ENCODE data around the gene THSD4. TPM values are rescaled to one million over a fixed set of nuclear protein-coding genes. Genes with fewer than 3 reads are reported as not detected.
A peak's percentile ranks its signal among the peaks of the same experiment; 100 is the strongest.
"Not testable (repeated sequence)": the region's sequence is repeated elsewhere in the genome, so short reads cannot be mapped to it uniquely, and the experiment has no call there.

THSD4 gene
- total RNA-seq, 1 donor from 2014 or later: 151 TPM

DNA sequence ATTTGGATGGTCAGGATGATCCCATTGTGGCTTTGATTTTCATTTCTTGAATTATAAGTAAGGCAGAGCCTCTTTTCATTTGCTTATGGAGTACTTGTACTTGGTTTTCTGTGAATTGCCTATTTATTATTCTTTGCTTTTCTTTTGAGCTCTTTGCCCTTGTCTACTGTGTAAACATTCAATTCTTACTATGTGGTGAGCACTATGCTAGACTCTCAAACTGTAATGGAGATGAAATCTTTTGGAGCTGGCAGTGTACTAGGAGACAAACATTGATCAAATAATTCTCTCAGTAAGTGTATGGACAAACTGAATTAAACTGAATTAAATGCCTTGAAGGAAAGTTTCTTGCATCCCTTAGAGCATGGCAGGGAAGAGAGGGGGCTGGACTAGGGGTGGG is 608.1 kb downstream of the THSD4 start:
- H3K27ac ChIP-seq: no peak overlapping the region
- DNase-seq (ENCODE audit: low spot score in 2 of 2): no peak
- no peak overlapping the region for H3K4me3 ChIP-seq
- TF ChIP-seq, protein P1, sequence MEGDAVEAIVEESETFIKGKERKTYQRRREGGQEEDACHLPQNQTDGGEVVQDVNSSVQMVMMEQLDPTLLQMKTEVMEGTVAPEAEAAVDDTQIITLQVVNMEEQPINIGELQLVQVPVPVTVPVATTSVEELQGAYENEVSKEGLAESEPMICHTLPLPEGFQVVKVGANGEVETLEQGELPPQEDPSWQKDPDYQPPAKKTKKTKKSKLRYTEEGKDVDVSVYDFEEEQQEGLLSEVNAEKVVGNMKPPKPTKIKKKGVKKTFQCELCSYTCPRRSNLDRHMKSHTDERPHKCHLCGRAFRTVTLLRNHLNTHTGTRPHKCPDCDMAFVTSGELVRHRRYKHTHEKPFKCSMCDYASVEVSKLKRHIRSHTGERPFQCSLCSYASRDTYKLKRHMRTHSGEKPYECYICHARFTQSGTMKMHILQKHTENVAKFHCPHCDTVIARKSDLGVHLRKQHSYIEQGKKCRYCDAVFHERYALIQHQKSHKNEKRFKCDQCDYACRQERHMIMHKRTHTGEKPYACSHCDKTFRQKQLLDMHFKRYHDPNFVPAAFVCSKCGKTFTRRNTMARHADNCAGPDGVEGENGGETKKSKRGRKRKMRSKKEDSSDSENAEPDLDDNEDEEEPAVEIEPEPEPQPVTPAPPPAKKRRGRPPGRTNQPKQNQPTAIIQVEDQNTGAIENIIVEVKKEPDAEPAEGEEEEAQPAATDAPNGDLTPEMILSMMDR (IDR thresholded peaks at IDR 0.05): no peak
- intact Hi-C loops (cut with DNase I): no loop called here
- no peaks in the 10 kb centered on the region for H3K27me3 ChIP-seq
- H3K9me3 ChIP-seq: no peaks in the 10 kb centered on the region
- peaks cover 0 to 8% of the 10 kb centered on the region in 2 donors for H3K4me1 ChIP-seq
- H3K36me3 ChIP-seq: no peaks in the 10 kb centered on the region

DNA sequence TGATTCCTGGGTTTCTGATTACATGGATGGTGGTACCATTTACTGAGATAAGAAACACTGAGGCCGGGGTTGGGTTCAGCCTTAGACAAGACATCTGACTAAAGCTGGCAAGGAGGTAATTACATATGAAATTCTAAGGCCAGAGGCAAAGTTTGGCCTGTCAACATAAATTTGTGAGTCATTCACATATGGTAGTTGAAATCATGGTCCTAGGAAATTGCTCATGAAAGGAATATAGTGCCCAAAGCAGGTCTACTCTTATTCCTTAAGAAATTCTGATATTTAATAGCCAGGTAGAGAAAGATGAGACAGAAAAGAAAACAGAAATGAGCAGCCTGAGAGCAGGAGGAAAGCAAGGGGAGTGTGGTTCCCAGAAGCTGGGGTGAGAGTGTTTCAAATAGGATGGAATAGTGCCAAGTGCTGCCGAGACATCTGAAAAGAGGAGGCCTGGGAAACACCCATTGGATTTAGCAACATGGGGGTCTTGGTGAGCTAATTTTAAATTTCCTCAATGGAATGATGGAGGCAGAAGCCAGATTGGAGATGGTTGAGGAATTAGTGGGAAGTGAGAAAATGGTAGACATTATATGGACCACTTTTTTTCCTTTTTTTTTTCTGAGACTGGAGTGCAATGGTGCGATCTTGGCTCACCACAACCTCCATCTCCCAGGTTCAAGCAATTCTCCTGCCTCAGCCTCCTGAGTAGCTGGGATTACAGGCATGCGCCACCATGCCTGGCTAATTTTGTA is 610.1 kb downstream of the THSD4 start:
- peaks cover 0 to 15% of the 10 kb centered on the region in 2 donors for H3K4me1 ChIP-seq
- H3K36me3 ChIP-seq; H3K9me3 ChIP-seq; H3K4me3 ChIP-seq; H3K27ac ChIP-seq; DNase-seq (ENCODE audit: low spot score in 2 of 2); H3K27me3 ChIP-seq; intact Hi-C loops (cut with DNase I): not testable (repeated sequence)

DNA sequence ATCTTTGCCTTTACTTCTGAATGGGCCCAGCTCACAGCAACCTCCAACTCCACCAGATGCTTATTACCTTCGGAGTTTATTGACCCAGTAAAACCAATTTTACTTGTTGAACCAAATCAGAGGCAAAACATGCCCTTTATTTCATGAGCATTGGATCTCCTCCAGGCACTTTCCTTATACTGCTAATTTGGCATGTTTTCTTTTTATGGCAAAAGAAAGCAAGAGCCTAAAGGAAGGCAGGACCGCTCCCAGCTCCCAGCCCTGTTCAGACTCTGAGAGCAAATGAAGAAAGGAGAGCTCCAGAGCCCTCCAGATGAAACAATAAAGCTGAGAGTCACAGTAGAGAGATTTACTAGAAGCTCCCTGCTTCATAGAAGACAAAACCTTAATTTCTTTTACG is 613.6 kb downstream of the THSD4 start:
- H3K4me1 ChIP-seq: peaks cover 0 to 16% of the 10 kb centered on the region in 2 donors
- DNase-seq (ENCODE audit: low spot score in 2 of 2): no peak
- intact Hi-C loops (cut with DNase I): no loop called here
- no peaks in the 10 kb centered on the region for H3K27me3 ChIP-seq
- TF ChIP-seq, protein P1 (IDR thresholded peaks at IDR 0.05): no peak
- H3K27ac ChIP-seq: peak overlapping the region; percentile 21 to 45
- no peaks in the 10 kb centered on the region for H3K9me3 ChIP-seq
- no peak overlapping the region for H3K4me3 ChIP-seq
- H3K36me3 ChIP-seq: peaks cover 0 to 6% of the 10 kb centered on the region in 2 donors

DNA sequence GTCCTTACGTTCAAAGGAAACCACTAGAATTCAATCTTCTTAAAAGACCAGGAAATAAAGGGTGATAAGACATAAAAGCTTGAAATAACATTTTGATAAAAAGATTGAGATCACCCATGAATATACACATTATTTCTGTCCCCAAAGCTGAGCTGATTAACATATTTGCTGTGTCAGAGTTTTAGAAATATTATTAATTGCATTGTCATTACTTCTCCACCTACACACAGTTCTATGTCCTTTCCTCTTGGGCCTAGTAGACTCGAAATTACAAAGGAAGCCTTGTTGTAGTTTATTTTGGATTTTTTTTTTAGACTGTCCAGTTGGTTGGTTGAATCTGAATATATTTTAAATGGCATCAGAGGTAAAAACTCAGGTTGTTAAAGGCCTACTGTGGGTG is 614.0 kb downstream of the THSD4 start:
- Histone ChIP-seq H3K4me1 (peaks cover 0 to 16% of the 10 kb centered on the region in 2 donors), H3K9me3 (no peaks in the 10 kb centered on the region), H3K27me3 (no peaks in the 10 kb centered on the region), H3K36me3 (peaks cover 0 to 6% of the 10 kb centered on the region in 2 donors), H3K4me3 (no peak overlapping the region), H3K27ac (peak overlapping the region; percentile 21 to 45)
- no peak for DNase-seq (ENCODE audit: low spot score in 2 of 2)
- intact Hi-C loops (cut with DNase I): no loop called here
- TF ChIP-seq, protein P1 (IDR thresholded peaks at IDR 0.05): no peak

DNA sequence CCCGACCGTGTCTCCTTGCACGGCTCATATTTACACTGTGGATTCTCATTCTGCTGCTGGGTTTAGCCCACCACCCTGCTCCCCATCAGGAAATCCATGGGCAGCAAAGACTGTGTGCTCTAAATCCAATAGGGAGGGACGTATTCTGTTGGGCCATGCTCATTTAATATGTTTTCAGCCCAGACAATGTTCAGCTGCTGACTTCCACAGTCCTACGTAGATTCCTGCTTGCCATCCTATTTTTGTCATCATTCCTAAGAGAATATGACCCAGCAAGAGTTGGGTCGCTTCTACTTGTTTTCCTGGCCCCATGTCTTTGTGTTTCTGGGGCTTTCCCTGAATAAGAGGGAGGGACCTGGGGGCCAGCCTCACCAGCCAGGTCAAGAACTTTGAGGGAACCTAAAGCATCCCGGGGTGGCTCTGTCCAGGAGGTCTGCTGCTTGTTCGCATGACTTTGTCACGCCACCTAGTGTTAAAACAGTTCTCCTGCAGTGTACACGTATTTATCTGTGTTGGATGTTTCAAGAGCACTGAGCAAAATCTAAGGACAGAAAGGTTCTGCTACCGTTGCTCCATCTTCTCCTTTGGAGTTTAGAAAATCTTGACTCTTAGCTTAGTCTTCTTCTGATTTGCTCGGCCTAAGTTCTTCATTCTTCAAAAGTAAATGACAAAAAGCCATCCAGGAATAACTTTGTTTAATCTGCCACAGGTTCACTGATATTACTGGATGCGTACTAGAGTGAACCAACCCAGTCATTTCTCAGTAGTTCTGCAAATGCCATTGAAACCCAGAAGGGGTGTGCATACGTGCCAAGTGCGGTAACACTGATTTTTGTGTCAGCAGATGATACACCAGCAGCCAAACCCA is 615.2 kb downstream of the THSD4 start:
- intact Hi-C loops (cut with DNase I): loop anchor here (1.0 to 10.0 kb wide), 5 partner anchors 78 to 623 kb away; no protein-coding TSS in a partner anchor
- peaks cover 0 to 16% of the 10 kb centered on the region in 2 donors for H3K4me1 ChIP-seq
- H3K36me3 ChIP-seq: peaks cover 0 to 6% of the 10 kb centered on the region in 2 donors
- H3K4me3 ChIP-seq: no peak overlapping the region
- H3K27ac ChIP-seq: peak overlapping the region; percentile 31 to 46
- no peaks in the 10 kb centered on the region for H3K27me3 ChIP-seq
- DNase-seq (ENCODE audit: low spot score in 2 of 2): peak in 1 of 2 donors; percentile 69
- H3K9me3 ChIP-seq: no peaks in the 10 kb centered on the region
- TF ChIP-seq, protein P1 (IDR thresholded peaks at IDR 0.05): peak; percentile 74 to 82 (median 80)

DNA sequence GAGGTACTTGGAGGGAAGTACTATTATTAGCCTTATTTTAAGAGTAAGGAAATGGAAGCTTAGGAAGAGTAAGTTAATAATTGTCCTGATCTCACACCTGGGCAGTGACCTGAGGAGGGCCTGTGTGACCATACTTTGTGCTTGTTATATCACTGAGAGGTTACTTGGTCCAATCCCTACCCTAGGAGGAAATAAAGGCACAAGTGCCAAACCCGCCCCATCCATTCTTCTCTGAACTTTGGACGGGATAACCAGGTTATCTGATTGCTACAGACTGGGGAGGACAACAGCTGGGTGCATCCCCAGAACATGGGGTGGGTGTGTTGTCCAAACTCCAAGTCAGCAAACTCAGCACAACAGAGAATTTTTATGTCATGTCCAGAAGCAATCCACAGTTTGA is 617.4 kb downstream of the THSD4 start:
- Histone ChIP-seq H3K36me3 (peaks cover 0 to 6% of the 10 kb centered on the region in 2 donors), H3K4me1 (peaks cover 0 to 14% of the 10 kb centered on the region in 2 donors), H3K9me3 (no peaks in the 10 kb centered on the region), H3K27me3 (no peaks in the 10 kb centered on the region), H3K4me3 (no peak overlapping the region), H3K27ac (no peak overlapping the region)
- intact Hi-C loops (cut with DNase I): loop anchor here (5.0 to 10.0 kb wide), 3 partner anchors 80 to 625 kb away; no protein-coding TSS in a partner anchor
- TF ChIP-seq, protein P1 (IDR thresholded peaks at IDR 0.05): no peak
- no peak for DNase-seq (ENCODE audit: low spot score in 2 of 2)

All from ascending aorta (tissue), 2 donors.